Motor neuron (in vitro differentiated cells): ENCODE data around the gene PRKN. TPM values are rescaled to one million over a fixed set of nuclear protein-coding genes. Genes with fewer than 3 reads are reported as not detected.

Experiments used
- ATAC-seq, 8 experiments: fragments of 200-7000 bp; cut with Tn5 transposase; replicated peaks in 6 of 8; 2 replicates each; pipeline ENCODE4 v1.8.0; 2021; ENCODE audit warnings: mild to moderate bottlenecking in 8 of 8, moderate library complexity in 8 of 8
- H3K27ac ChIP-seq, 2 donors: fragments of 250-450 bp; sonication (Bioruptor Pico); 2 replicates each; pipeline ENCODE4 v1.9.0; 2021; ENCODE audit warnings: antibody characterized with exemption in 2 of 2, mild to moderate bottlenecking in 2 of 2, moderate library complexity in 1 of 2
- H3K4me1 ChIP-seq, 2 donors: fragments of 250-450 bp; sonication (Bioruptor Pico); replicated peaks in 1 of 2; 2 replicates each; pipeline ENCODE4 v1.6.1; 2021; ENCODE audit warnings: antibody characterized with exemption in 2 of 2, mild to moderate bottlenecking in 2 of 2, moderate library complexity in 1 of 2
- H3K4me3 ChIP-seq, 5 donors: fragments of 250-450 bp; sonication (Bioruptor Pico); 2 replicates each; pipeline ENCODE4 v1.9.0; 2021; ENCODE audit warnings: antibody characterized with exemption in 5 of 5, mild to moderate bottlenecking in 5 of 5, moderate library complexity in 4 of 5
- WGBS, 10 experiments: fragments of 450-650 bp; shearing (Covaris generic); methylation state at CpG; one replicate each; pipeline ENCODE4 v1.0.0; 2022; 5-methylcytosine and 5-hydroxymethylcytosine counted together
- in situ Hi-C, 9 experiments: fragments of 400-800 bp; cut with MboI; loops; one replicate each; pipeline ENCODE4 v1.15.0; 2021; ENCODE audit warnings: low sequenced_read_pairs in 9 of 9, low pct_unique_long_range_greater_than_20kb in 2 of 9; ENCODE audit not compliant: unreplicated experiment in 9 of 9
- total RNA-seq, 8 experiments: library from RNA; unstranded; fragments of 300-600 nt; gene quantifications; 2 replicates each; pipeline versions ENCODE4 v1.2.3 to v1.2.4, GENCODE V29; 2022

The PRKN gene
- total RNA-seq, 8 experiments from 2014 or later, result 0.71 to 8.1 (median 2.9) TPM

DNA sequence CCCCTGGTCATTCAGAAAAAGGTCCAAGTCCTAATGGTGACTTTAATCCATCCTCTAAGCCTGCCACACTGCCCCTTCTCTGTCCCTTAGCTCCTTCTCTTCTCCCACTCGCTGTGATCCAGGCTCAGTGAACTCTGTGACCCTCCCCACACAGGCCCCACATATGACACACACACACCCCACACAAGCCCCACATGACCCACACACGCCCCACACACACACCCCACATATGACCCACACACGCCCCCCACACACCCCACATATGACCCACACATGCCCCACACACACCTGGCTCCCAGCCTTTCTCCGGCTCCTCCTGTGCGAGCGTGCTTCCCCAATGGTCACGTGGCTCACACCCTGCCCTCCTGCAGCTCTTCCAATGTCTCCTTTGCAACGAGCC, 925.3 kb downstream of the PRKN start:
- no peaks in the 10 kb centered on the region for H3K4me1 ChIP-seq
- H3K4me3 ChIP-seq, result no peak overlapping the region
- H3K27ac ChIP-seq, result no peak overlapping the region
- 0 to 88% (median 82%) methylated on average over 1 to 5 of the region's 8 CpGs; no CpG with 5 or more reads in 6 of the 10 experiments for WGBS, 10 experiments
- ATAC-seq, result no peak
- in situ Hi-C loops, result no loop called here

DNA sequence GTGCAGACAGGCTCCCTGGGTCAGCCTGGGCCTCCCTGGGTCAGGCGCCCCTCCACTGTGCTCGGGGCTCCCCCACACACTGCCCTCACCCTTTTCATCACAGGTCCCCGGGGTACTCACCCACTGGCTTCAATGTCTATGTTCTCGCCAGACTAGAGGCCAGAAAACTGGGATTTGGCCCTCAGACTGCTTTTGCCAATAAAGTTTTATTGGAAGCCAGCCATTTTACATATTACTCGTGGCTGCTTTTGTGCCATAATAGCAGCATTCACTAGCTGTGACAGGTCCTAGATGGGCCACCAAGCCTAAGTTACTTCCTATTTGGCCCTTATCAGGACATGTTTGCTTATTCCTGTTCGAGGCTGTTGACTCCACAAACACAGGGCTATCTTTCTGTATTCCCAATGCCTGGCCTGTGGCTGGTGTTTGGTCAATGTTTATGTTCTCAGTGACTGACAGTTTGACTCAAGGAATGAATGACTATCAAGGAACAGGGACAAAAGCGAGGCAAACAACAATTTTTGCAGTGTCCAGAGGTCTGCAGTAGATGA, 928.6 kb downstream of the PRKN start:
- Histone ChIP-seq H3K27ac (no peak overlapping the region), H3K4me1 (no peaks in the 10 kb centered on the region), H3K4me3 (no peak overlapping the region)
- in situ Hi-C loops, result no loop called here
- 0 to 100% (median 56%) methylated on average over 1 to 5 of the region's 7 CpGs; no CpG with 5 or more reads in 1 of the 10 experiments for WGBS, 10 experiments
- no peak for ATAC-seq

DNA sequence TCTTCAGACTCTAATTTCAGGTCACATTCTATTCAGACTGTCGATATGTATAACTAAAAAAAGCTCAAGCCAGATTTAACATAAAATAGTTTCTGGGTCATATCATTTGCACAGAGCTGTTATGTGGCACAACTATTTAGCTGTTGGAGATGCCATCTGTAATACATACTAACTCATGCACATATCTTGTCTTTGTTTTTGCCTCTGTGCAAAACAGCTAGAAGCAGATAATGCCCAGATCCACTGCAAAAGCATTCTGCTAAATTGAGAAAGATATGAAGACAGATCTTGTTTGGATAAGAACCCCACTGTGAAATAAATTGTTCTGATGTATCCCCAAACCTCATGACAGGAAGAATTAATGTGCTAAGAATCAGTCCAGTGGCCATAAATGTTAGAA, 930.9 kb downstream of the PRKN start:
- ATAC-seq, result peak in 2 of 8 experiments; percentile 34 to 78
- Histone ChIP-seq H3K4me3 (no peak overlapping the region), H3K4me1 (no peaks in the 10 kb centered on the region), H3K27ac (no peak overlapping the region)
- WGBS, 10 experiments, result 0 to 100% (median 58%) methylated on average over 1 of the region's 1 CpG
- in situ Hi-C loops, result no loop called here

DNA sequence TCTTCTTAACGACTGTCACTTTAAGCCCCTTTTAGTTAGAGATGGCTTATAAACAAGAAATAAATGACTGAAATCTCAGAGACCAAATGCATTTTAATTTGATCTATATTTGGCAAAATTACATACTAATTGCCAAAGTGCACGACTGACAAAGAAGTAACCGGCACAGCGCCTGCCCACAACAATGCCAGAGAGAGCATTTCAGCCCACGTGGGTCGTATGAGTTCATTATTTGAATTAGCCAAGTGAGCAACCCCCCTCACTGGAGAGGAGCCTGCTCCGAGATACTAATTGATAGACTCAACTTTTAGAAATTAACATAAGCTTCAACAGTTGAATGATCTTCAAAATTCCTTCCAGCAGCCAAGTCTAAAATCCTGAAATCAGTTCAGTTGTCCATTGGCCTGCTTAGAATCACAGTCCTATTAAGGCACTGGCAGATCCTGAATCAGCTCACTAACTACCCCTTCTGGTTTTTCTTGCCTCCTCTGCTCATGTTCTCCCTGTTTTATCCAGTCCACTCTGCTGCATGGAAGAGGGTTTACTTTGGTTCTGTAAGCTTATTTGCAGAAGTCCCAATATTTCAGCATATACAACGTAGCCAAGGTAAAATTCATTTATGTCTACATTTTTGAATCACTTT, 934.6 kb downstream of the PRKN start:
- H3K27ac ChIP-seq, result no peak overlapping the region
- 0 to 88% (median 75%) methylated on average over 1 to 8 of the region's 8 CpGs for whole genome bisulfite sequencing, 10 experiments
- in situ Hi-C loops, result no loop called here
- H3K4me3 ChIP-seq, result no peak overlapping the region
- H3K4me1 ChIP-seq, result no peaks in the 10 kb centered on the region
- no peak for ATAC-seq

DNA sequence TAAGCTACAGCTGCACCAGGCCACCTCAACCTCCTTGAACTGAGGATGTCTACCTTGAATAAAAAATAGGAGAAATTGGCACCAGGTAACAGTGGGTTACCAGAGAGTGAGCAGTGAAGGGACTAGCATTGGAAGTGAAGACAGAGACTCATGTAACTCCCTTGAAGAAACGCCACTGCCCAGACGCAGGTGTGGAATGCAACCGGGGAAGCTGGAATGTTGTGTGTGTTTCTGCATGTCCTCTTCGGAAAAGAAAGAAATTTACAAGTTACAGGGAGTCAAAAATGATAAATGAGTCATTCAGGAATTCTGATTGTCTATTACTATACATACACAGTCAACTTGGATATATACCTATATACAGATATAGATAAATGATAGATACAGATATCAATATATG, 939.0 kb downstream of the PRKN start:
- ATAC-seq, result no peak
- in situ Hi-C loops, result no loop called here
- no peaks in the 10 kb centered on the region for H3K4me1 ChIP-seq
- no peak overlapping the region for H3K4me3 ChIP-seq
- WGBS, 10 experiments, result 47 to 100% (median 68%) methylated on average over 2 to 4 of the region's 4 CpGs; no CpG with 5 or more reads in 2 of the 10 experiments
- no peak overlapping the region for H3K27ac ChIP-seq

DNA sequence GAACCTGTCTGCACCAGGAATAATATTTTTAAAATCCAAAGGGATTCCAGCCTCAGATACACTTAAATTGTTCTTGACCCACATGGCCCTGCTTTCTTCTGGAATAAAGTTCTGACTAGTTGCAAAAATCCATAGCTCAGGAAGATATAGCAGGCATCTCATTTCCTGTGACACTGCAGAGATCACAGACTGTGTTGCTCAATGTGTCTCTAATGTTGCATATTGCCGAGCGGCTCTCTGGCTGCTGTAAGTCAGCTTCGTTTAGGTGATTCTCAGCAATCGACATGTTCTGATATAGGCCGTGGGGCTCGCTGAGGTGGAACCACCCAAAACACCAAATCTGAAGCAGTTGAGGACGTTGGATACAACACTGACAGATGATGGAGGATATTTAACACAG, 955.4 kb downstream of the PRKN start:
- no peak for ATAC-seq
- WGBS, 10 experiments, result 0 to 95% (median 82%) methylated on average over 1 to 7 of the region's 7 CpGs; no CpG with 5 or more reads in 2 of the 10 experiments

DNA sequence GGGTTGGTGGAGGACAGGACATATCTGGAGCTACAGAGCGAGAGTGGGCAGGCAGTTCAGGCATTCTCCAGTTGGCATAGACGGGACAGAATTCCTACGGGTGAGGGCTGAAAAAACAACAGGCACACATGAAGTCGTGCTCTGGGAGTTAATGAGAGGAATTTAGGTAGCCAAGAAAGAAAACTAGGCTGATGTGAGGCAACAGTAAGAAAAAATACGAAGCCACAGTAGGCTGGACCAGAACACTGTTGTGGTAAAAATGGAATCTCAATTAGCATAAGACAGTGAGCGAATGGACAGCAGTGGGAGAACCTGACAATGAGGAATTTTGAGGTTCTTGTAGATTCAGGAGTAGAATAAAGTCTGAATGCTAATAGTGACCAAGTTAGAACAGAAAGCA, 965.6 kb downstream of the PRKN start:
- ATAC-seq, result no peak
- H3K4me3 ChIP-seq, result no peak overlapping the region
- H3K4me1 ChIP-seq, result peaks cover 3 to 7% of the 10 kb centered on the region in 2 donors
- in situ Hi-C loops, result no loop called here
- no peak overlapping the region for H3K27ac ChIP-seq
- WGBS, 10 experiments, result 38 to 100% (median 82%) methylated on average over 2 to 6 of the region's 6 CpGs; no CpG with 5 or more reads in 2 of the 10 experiments

More for the DNA sequence above, 955.4 kb downstream of the PRKN start:
- in situ Hi-C loops, result no loop called here
- peaks cover 18 to 20% of the 10 kb centered on the region in 2 donors for H3K4me1 ChIP-seq
- H3K4me3 ChIP-seq, result no peak overlapping the region
- no peak overlapping the region for H3K27ac ChIP-seq

DNA sequence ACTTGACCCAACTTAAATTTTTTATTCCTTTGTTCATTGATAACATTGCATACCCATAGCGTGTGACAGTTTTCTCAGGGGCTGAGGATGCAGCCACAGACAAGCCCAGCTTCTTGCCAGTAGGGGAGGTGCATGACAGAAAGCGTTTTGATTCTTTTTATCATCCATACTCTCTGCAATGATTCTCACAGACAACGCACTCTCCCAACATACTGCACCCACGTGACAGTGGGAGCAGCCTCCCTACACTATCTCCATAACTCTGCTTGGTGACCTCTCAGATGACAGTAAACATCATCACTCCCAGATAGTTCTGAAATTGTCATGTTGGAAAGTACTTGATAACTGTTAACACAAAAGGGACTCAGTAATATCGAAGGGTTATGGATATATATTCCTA, 972.5 kb downstream of the PRKN start:
- WGBS, 10 experiments, result 20 to 100% (median 86%) methylated on average over 2 to 5 of the region's 5 CpGs; no CpG with 5 or more reads in 3 of the 10 experiments
- ATAC-seq, result peak in 3 of 8 experiments; percentile 42 to 53 (median 52)
- no peaks in the 10 kb centered on the region for H3K4me1 ChIP-seq
- no peak overlapping the region for H3K4me3 ChIP-seq
- no peak overlapping the region for H3K27ac ChIP-seq
- in situ Hi-C loops, result no loop called here

DNA sequence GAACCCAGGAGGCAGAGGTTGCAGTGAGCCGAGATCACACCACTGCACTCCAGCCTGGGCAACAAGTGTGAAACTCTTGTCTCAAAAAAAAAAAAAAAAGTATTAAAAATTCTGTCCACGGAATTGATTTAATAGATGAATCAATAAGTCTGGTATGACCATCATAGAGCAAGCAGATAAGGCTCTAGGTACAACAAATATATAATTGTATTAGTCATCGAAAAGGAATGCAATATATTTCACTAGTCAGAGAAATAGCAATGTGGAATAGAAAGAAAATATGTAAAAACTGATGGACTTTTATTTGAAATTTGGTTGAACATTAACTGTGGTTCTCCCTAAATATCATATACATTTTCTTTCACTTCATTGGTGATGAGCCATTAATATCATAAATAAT, 976.9 kb downstream of the PRKN start:
- Histone ChIP-seq H3K4me3 (no peak overlapping the region), H3K27ac (no peak overlapping the region), H3K4me1 (peaks cover 13 to 14% of the 10 kb centered on the region in 2 donors)
- in situ Hi-C loops, result no loop called here
- ATAC-seq, result no peak
- 20 to 100% (median 96%) methylated on average over 1 to 3 of the region's 3 CpGs for WGBS, 10 experiments

DNA sequence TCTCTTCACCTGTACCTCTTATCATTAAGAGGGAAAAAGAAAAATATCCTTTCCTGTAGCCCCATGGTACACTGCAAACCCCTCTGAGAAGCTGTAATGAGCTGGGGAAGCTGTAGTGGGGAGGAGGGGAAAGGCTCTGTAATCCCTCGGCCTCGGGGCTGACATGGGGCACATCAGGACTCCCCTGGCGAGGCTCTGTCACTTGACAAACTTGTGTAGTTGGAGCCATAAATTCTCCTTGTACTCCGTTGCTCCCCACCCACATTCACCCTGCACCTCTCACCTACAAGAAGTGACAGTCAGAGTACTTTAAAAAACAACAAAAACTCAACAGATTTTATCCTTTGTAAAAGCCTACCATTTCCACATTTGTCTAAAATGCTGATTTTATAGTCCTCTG, 978.0 kb downstream of the PRKN start:
- Histone ChIP-seq H3K27ac (no peak overlapping the region), H3K4me3 (no peak overlapping the region), H3K4me1 (peaks cover 18 to 20% of the 10 kb centered on the region in 2 donors)
- ATAC-seq, result peak in 1 of 8 experiments; percentile 31
- whole genome bisulfite sequencing, 10 experiments, result 34 to 61% (median 46%) methylated on average over 1 to 4 of the region's 4 CpGs; no CpG with 5 or more reads in 4 of the 10 experiments
- in situ Hi-C loops, result no loop called here

DNA sequence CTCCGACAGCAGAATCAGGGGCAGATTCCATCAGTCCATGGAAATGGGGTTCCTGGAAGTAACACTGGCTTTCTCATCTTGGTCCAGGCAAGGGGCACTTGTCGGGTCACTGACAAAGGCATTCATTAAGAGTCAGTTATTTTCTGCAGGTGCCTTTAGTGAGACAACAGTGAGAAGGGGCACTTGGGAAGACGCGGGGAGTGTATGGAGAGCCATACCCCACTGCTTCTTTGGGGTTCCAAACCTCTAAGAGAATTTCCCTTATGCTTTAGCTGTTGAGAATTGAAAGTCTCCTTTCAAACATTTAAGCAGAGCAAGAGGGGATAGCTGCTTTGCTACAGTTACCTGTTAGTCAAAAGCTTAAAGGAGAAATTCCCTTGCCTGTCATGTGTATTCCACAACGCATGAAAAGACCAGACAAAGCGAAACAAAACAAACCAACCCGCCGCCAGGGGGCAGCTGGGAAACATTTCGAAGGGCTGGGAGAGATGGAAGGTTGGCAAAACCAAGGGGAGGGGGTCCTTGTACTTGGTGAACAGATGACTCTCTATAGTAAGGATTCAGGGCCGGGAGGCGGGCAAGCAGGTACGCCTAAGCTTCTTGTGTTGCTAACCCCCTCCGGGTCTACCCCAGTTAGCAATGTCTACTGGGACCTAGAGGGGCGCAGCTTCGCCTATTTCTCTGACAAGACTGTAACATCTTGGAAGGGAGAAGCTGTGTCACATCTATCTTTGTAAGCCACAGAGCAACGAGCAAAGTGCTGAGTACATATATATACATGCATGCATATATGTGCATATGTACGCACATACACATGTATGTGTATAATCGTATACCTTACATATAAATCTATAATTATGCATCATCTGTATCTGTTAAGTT, 978.8 kb downstream of the PRKN start:
- in situ Hi-C loops, result no loop called here
- H3K4me1 ChIP-seq, result peaks cover 24 to 28% of the 10 kb centered on the region in 2 donors
- peak in 7 of 8 experiments; percentile 26 to 87 (median 72) for ATAC-seq
- H3K27ac ChIP-seq, result no peak overlapping the region
- 29 to 100% (median 58%) methylated on average over 3 to 15 of the region's 18 CpGs; no CpG with 5 or more reads in 1 of the 10 experiments for WGBS, 10 experiments
- no peak overlapping the region for H3K4me3 ChIP-seq

DNA sequence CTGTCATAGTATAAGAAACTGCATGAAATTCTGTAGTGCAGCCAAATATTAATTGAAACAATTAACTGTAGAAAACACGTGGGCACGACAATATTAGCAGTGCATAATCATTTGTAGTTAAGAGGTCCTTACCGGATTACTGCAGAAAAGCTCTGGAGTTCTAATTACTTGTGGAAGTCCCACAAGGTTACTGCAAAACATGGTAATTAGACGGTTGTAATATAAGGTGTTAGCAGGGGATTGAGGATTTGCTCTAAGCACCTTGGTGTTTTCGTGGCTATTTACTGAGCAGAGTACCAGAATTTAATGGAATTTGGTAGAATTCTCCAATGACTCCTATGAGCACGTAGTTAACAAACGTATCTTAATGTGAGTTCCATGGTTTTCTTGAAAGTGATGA, 980.1 kb downstream of the PRKN start:
- WGBS, 10 experiments, result 52 to 99% (median 85%) methylated on average over 2 to 7 of the region's 7 CpGs
- Histone ChIP-seq H3K4me1 (peaks cover 28 to 30% of the 10 kb centered on the region in 2 donors), H3K4me3 (no peak overlapping the region), H3K27ac (no peak overlapping the region)
- in situ Hi-C loops, result no loop called here
- ATAC-seq, result no peak

DNA sequence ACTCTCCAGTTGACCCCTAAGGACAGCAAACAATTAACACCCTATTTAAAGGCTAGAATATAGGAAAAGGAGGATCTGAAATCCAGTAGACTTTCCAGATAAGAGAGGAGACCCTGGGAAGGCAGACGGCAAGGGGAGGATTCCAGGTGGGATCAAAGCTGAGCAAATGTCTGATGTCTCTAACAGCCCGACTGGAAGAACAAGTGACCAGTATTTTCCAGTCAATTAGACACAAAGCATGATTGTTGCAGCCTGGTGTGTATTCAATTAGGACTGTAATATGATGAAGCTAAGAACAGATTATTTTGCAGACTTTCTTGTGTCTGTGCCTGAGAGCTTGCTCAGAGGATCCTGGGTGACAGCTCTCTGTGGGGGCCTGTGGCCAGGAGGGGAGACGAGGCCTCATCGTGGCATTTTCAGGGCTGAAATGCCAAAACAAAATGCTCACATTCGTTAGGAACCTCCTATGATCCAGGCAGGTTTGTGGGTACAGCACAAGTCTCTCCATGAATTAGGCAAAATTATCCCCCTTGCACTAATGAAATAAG, 981.9 kb downstream of the PRKN start:
- whole genome bisulfite sequencing, 10 experiments, result 0 to 45% (median 25%) methylated on average over 1 to 5 of the region's 5 CpGs; no CpG with 5 or more reads in 2 of the 10 experiments
- Histone ChIP-seq H3K27ac (peak overlapping the region in 1 of 2 donors; percentile 55), H3K4me3 (no peak overlapping the region), H3K4me1 (peaks cover 28 to 30% of the 10 kb centered on the region in 2 donors)
- peak in 2 of 8 experiments; percentile 27 to 58 for ATAC-seq
- in situ Hi-C loops, result no loop called here
